Measurements from ENCODE around the gene NOM1. TPM values are rescaled to one million over a fixed set of nuclear protein-coding genes. Genes with fewer than 3 reads are reported as not detected.

Gene NOM1
- total RNA-seq, 4 donors from 2014 or later, result 12.9 to 18.0 (median 14.3) TPM

DNA sequence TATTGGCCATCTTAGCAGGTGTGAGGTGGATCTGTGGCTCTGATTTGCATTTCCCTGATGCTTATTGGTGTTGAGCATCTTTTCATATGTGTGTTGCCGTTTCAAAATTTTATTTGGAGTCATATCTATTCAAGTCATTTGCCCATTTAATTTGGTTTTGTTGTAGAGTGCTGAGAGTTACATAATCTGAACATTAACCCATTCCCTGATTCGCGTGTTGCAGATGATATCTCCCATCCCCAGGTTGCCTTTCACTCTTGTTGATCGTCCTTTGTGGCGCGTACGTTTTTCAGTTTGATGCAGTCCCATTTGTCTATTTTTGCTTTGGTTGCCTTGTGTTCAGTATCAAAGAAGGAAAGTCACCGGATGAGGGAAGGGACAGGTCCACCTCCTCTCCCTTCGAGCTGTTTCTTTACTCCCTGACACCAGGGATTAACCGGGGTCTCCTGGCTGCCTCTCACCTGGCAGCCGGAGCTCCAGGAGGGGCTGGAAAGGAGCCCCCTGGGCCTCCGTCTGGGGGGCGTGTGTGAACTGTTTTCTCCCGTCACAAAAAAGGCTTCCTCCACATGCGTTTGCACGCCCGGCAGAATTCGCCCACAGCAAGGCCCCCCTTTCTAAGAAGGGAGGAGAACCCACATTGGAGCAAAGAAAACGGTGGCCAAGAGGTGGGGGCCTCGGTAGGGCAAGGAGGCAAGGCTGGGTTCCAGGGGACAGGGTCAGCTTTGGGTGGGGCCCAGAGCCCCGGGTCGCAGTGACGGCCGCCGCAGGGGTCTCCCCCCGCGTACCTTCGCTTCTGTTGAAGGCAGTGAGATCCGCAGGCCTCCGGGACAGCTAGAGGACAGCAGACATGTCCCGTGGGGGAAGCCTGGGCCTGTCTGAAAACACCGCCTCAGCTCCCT, 52.7 kb downstream of the NOM1 start:
- H3K4me1 ChIP-seq, result peaks cover 7 to 40% of the 10 kb centered on the region in 2 donors

DNA sequence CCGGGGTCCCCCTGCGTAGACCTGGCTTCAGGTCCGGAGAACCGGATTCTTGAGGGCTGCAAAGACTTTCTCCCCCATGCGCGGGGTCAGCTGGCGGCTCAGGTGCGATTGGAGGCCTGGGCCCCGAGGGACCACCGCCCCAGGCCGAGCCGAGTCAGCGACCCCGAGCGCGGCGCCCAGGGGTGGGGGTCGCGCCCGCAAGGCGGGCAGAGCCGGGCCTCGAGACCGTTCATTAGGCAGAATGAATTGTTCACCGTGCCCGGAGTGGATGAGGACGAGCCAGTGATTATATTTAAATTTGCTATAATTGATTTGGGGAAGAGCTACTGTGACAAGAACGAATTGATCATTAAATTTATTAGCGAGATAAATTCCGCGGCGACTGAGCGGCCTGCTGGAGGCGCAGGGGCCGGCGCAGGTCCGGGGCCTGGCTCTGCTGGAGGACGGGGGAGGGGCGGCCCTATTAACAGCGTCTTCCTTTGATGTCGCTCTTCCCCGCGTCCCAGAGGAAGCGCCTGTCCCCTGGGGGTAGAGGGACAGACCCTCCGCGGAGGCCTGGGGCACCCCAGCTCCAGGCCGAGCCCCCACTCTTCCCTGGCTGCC, 53.4 kb downstream of the NOM1 start:
- ATAC-seq, result no peak
- H3K27ac ChIP-seq, result no peak overlapping the region
- peaks cover 94 to 98% (median 96%) of the 10 kb centered on the region in 3 donors for H3K27me3 ChIP-seq
- H3K4me1 ChIP-seq, result peaks cover 7 to 40% of the 10 kb centered on the region in 2 donors
- intact Hi-C loops (cut with DNase I; ENCODE audit: low total_unique reads), result no loop called here
- no peaks in the 10 kb centered on the region for H3K9me3 ChIP-seq
- H3K4me3 ChIP-seq, result peak overlapping the region in 1 of 4 donors; percentile 28
- in situ Hi-C loops (cut with MboI; ENCODE audit: low sequenced_read_pairs in 4 of 4), result no loop called here
- TF ChIP-seq, protein P1, sequence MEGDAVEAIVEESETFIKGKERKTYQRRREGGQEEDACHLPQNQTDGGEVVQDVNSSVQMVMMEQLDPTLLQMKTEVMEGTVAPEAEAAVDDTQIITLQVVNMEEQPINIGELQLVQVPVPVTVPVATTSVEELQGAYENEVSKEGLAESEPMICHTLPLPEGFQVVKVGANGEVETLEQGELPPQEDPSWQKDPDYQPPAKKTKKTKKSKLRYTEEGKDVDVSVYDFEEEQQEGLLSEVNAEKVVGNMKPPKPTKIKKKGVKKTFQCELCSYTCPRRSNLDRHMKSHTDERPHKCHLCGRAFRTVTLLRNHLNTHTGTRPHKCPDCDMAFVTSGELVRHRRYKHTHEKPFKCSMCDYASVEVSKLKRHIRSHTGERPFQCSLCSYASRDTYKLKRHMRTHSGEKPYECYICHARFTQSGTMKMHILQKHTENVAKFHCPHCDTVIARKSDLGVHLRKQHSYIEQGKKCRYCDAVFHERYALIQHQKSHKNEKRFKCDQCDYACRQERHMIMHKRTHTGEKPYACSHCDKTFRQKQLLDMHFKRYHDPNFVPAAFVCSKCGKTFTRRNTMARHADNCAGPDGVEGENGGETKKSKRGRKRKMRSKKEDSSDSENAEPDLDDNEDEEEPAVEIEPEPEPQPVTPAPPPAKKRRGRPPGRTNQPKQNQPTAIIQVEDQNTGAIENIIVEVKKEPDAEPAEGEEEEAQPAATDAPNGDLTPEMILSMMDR (IDR thresholded peaks at IDR 0.05 in 4 of 5, conservative IDR thresholded peaks at IDR 0.05 in 1 of 5), result no peak
- no peak for TF ChIP-seq POLR2A (IDR thresholded peaks at IDR 0.05)
- DNase-seq, result no peak
- no peaks in the 10 kb centered on the region for H3K36me3 ChIP-seq

More for the DNA sequence above, 52.7 kb downstream of the NOM1 start:
- TF ChIP-seq, protein P1 (IDR thresholded peaks at IDR 0.05 in 4 of 5, conservative IDR thresholded peaks at IDR 0.05 in 1 of 5), result no peak
- TF ChIP-seq POLR2A (IDR thresholded peaks at IDR 0.05), result no peak
- no peak overlapping the region for H3K27ac ChIP-seq
- H3K4me3 ChIP-seq, result peak overlapping the region in 1 of 4 donors; percentile 28
- H3K9me3 ChIP-seq, result no peaks in the 10 kb centered on the region
- no peak for DNase-seq
- no peaks in the 10 kb centered on the region for H3K36me3 ChIP-seq
- no peak for ATAC-seq
- peaks cover 92 to 98% (median 94%) of the 10 kb centered on the region in 3 donors for H3K27me3 ChIP-seq
- intact Hi-C loops (cut with DNase I; ENCODE audit: low total_unique reads) (no loop called here), in situ Hi-C loops (cut with MboI; ENCODE audit: low sequenced_read_pairs in 4 of 4) (no loop called here)

DNA sequence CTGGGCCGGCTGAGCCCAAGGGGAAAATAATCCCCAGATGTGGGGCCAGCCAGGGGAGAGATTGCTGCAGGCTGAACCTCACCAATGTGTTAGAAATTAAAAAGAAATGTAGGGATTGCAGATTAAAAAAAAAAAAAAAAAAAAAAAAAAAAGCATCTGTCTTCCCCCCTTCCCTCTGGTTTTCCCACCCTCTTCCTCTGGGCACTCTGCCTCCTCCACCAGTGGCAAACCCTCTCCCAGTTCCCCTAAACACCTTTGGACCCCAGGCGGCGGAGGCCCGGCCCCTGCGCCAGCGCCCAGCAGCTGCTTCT, 53.9 kb downstream of the NOM1 start:
- Histone ChIP-seq H3K4me1 (peaks cover 7 to 40% of the 10 kb centered on the region in 2 donors), H3K36me3 (no peaks in the 10 kb centered on the region), H3K27ac (no peak overlapping the region), H3K4me3 (peak overlapping the region in 1 of 4 donors; percentile 22), H3K27me3 (peaks cover 94 to 98% (median 96%) of the 10 kb centered on the region in 3 donors), H3K9me3 (no peaks in the 10 kb centered on the region)
- in situ Hi-C loops (cut with MboI; ENCODE audit: low sequenced_read_pairs in 4 of 4), result no loop called here
- ATAC-seq, result no peak
- intact Hi-C loops (cut with DNase I; ENCODE audit: low total_unique reads), result no loop called here
- no peak for TF ChIP-seq POLR2A (IDR thresholded peaks at IDR 0.05)
- TF ChIP-seq, protein P1 (IDR thresholded peaks at IDR 0.05 in 4 of 5, conservative IDR thresholded peaks at IDR 0.05 in 1 of 5), result no peak
- no peak for DNase-seq

DNA sequence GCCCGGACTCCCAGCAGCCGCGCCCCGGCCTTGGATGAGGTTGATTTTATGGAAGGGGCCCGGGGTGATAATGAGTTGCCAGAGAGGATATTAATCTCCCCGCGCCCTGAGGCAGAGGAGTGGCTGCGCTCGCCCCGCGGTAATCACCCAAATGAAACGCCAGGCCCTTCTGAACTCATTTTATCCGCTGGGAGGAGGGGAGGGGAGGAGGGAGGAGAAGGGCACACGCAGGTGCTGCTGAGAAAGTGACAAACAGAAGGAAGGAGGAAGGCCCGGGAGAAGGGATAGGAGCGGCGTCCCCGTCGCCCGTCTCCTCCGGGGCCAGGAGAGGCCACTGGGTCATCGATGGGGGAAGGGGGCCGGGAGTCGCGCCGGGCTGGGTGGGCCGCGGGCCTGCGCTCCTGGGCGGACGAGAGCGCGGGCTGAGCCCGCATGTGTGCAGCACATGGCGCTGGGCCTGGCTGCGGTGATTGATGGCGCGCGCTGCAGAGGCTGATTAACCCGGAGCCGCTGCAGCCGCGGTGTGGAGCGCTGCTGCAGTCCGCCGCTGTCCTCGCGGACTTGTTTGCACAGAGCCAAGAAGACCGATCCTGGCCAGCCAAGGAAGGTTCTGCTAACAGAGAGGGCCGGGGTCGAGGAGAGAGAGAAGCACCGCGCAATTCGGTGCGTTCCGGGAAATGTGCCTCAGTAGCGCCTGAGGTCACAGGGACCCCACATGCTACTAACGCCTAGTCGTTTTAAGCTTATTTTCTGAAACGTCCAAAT, 54.4 kb downstream of the NOM1 start:
- no peak for DNase-seq
- in situ Hi-C loops (cut with MboI; ENCODE audit: low sequenced_read_pairs in 4 of 4) (no loop called here), intact Hi-C loops (cut with DNase I; ENCODE audit: low total_unique reads) (no loop called here)
- TF ChIP-seq POLR2A (IDR thresholded peaks at IDR 0.05), result no peak
- TF ChIP-seq, protein P1 (IDR thresholded peaks at IDR 0.05 in 4 of 5, conservative IDR thresholded peaks at IDR 0.05 in 1 of 5), result no peak
- no peaks in the 10 kb centered on the region for H3K9me3 ChIP-seq
- peaks cover 94 to 98% (median 96%) of the 10 kb centered on the region in 3 donors for H3K27me3 ChIP-seq
- H3K27ac ChIP-seq, result no peak overlapping the region
- peaks cover 7 to 40% of the 10 kb centered on the region in 2 donors for H3K4me1 ChIP-seq
- no peak for ATAC-seq
- no peaks in the 10 kb centered on the region for H3K36me3 ChIP-seq
- peak overlapping the region in 2 of 4 donors; percentile 9 to 22 for H3K4me3 ChIP-seq

Data from gastrocnemius medialis (tissue), 4 donors.